GM19035 (cell line): ENCODE measurements around the gene ZNF511.
A peak's percentile ranks its signal among the peaks of the same experiment; 100 is the strongest.
"Not testable (repeated sequence)": the region's sequence is repeated elsewhere in the genome, so short reads cannot be mapped to it uniquely, and the experiment has no call there.

Source experiments
- ATAC-seq: cut with Tn5 transposase; IDR thresholded peaks from one replicate; pipeline ENCODE4 v1.9.1; 2021; ENCODE audit not compliant: unreplicated experiment

ZNF511 gene, protein sequence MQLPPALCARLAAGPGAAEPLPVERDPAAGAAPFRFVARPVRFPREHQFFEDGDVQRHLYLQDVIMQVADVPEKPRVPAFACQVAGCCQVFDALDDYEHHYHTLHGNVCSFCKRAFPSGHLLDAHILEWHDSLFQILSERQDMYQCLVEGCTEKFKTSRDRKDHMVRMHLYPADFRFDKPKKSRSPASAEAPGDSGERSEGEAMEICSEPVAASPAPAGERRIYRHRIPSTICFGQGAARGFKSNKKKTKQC

DNA sequence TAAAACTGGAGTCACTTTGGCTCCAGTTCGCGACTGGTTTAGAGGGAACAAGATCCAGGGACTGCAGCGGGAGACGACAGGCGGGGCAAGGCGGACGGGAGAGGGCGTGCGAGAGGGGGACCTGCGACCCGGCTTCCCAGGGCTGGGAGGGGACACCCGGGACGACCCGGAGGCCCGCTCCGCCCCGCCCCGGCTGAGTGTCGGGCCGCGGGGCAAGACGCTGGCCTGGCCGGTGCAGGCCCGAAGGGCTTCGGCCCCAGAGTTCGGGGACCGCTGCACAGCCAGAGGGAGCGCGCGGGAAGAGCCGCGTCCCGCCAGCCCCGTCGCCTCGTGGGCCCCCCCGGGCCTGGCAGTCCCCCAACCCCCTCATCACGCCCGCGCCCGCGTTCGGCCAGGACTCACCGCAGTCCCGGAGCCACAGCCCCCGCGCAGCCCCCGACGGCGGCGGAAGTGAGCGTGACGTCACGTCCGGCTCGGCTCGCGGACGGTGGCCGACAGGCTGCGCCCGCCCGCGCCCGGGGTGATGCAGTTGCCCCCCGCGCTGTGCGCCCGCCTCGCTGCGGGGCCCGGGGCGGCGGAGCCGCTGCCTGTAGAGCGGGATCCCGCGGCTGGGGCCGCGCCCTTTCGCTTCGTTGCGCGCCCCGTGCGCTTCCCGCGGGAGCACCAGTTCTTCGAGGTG is at the start of gene ZNF511, which contains the start of gene TUBGCP2:
TSS of gene ZNF511 (plus strand) at position 494 of the 679 bp plus-strand sequence. CDS start at position 524, 30 bp downstream.
TSS of gene TUBGCP2 (minus strand) at position 452 of the 679 bp plus-strand sequence. CDS start 5,931 bp downstream, outside the sequence.
- ATAC-seq: peak; percentile 79

DNA sequence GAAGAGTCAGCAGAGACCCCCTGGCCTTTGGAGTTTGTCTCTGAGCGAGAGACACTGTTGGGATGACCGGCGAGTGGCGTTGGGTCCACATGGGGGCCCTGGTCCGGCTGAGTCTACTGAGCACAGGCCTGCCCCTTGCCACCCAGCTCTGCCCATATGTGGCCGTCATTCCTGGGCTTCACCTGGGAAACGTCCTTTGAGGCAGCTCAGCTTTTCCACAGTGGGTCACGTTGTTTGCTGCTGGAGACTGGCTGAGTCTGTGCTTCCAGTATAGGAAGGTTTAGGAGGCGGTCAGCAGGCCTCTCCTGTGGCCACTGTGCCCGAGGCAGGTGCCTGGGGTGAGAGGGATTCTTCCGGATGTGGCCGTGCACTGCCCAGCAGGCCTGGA is 49.1 kb upstream of the ZNF511 start:
- no peak for ATAC-seq

DNA sequence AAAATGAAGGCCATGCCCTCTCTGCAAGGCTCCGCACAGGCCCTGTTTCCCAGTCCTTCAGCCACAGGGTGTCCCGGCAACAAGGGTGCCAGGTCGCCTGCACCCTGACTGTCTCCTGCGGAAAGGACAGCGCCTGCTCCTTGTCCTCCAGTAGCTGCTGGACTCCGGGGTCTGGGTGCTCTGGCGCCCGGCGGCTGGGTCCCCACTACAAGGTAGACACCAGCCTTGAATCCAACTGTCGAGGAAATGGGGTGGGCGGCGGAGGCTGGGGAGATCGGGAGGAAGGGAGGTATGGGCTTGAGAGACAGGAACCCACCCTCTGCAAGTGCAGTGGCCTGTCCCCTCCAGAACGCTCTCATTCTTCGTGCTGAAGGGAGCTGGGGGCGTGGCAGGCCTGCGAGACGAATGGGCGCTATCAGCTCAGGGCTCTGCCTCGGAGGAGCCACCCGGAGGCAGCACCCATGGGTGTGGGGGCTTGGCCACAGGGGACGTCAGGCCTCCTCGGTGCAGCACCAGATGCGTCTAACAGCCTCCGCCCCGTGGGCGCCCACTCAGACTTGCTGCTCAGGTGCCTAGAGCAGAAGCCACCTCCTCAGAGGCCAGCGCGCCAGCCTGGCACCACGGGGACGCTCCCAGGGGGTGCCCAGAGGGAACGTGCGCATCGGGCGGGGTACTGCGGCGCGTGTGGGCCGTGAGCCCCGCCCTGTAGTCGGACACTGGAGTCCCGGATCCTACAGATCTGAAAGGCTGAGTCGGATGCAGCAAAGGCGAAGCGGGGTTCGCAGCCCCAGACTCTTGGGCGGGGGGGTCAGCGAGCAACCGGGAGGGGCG is 47.6 kb upstream of the ZNF511 start:
- ATAC-seq: peak; percentile 56

DNA sequence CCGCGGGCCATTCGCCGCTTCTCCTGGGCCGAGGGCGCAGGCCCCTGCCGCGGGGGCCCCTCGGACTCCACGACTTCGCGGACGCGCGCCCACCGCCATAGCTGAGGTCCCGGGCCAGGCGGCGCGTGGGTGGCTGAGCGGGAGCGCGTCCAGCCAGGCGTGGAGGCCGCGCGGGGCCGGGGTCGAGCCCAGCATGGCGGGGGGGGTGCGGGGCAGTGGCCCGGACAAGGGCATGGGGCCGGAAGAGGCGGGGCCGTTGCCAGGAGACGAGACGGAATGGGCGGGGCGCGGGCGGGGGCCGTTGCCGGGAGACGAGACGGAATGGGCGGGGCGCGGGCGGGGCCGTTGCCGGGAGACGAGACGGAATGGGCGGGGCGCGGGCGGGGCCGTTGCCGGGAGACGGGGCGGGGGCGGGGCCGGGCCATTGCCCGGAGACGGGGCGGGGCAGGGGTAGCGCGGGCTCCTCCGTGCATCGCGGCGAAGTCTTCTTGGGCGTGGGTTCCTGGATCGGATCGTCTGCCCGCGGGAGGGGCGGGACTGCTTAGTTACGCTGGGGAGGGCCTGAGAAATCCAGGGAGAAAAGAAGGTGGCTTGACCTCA is 46.9 kb upstream of the ZNF511 start:
- ATAC-seq: peak; percentile 72

DNA sequence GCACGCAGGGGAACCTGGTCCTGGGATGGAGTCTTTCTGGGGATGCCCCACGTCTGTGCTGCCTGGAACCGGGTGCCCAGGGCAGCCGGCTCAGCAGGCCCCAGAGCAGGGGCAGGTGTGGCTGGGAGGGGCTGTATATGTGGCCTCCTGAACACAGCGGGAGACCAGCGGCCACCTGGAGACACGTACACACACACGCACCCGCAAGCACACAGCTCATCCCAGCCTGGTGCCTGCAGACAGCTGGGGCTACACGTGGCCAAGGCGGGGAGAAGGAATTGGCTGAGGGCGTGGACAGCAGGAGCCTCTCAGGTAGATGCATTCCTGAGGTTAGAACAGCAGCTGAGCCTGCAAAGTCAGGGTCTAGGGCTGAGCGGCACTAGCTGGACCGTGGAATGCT is 46.0 kb upstream of the ZNF511 start:
- ATAC-seq: no peak

DNA sequence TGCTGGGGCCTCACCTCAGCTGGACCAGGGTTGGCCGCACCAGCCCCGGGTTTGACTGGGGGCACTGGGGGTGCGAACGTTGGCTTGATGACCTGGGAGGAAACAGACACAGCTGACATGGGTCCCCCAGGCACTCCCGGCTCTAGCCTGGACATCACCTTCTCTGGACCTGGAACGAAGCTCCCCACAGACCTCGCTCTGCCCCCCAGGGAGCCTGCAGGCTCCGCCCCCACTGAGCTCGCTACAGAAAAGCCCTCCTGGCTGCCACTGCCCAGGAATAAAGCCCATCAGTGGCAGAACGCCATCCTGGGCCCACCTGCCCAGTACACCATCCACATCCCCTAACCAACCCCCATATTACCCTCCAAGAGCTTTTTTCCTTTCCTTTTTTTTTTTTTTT is 45.0 kb upstream of the ZNF511 start:
- ATAC-seq: no peak

DNA sequence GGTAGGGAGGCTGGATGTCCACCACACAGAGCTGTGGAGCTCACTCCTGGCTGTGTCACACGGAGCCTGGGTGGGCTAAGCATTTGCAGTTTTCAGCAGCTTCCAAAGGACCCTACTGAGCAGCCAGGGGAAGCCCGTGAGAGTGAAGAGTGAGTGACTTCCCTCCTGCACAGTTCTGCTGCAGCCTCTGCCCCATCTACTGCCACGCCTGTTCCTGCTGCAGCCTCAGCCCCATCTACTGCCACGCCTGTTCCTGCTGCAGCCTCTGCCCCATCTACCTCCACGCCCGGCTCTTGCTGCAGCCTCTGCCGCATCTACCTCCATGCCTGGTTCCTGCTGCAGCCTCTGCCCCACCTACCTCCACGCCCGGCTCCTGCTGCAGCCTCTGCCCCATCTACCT is 44.3 kb upstream of the ZNF511 start:
- no peak for ATAC-seq

DNA sequence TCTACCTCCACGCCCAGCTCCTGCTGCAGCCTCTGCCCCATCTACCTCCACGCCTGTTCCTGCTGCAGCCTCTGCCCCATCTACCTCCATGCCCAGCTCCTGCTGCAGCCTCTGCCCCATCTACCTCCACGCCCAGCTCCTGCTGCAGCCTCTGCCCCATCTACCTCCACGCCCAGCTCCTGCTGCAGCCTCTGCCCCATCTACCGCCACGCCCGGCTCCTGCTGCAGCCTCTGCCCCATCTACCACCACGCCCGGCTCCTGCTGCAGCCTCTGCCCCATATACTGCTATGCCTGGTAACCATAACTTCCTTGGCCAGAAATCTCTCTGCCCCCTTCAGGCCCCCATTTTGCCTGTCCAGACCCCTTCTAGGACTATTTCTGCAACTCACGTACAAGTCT is 43.7 kb upstream of the ZNF511 start:
- ATAC-seq: not testable (repeated sequence)

DNA sequence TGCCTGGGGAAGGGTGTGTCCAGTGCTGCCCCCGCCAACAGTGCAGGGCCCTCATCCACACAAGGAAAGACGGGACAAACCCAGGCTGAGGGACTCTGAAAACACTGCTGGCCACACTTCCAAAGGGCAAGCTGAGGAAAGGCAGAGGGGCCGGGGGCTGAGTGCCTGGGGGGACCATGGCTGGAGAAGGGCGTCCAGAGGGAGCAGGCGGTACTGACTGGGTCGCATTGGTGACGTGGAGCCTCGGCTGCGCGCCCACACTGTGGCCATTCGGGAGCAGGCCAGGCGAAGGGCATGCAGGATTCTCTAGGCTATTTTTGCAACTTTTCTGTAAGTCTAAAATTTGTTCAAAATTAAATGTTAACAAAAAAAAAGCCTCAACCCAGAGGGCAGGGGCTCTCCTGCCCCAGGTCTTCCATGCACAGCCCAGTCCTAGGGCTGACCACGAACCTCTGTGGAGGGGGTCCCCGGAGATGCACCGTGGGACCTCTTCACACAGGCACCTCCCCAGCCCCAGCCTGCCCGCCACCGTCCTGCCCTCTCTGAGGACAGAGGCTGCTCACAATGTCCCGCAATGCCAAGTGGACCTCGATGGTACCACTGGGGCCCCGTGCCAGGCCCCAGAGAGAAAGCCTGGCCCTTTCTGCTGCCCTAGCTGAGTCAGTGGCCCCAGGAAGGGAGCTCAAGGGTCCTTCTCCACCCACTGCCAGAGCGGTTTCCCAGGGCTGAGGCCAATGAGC is 42.5 kb upstream of the ZNF511 start:
- ATAC-seq: no peak

DNA sequence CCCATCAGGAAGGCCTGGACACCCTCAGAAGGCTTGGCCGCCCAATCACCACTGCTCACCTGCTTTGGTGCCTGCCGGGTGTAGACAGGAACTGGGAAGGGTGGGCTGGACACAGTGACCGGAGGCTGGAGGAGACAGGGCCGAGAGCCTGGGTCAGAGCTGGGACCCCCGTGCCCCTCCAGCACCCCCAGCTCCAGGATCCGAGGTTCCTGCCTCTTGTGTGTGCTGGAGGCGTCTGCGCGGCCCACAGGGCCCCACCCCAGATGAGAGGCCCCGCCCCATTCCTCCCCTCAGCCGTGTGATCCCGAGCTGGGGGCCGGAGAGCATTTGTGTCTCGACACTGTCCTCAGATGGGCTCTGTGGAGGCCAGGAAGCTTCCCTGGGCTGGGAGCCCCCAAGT is 41.4 kb upstream of the ZNF511 start:
- ATAC-seq: no peak

DNA sequence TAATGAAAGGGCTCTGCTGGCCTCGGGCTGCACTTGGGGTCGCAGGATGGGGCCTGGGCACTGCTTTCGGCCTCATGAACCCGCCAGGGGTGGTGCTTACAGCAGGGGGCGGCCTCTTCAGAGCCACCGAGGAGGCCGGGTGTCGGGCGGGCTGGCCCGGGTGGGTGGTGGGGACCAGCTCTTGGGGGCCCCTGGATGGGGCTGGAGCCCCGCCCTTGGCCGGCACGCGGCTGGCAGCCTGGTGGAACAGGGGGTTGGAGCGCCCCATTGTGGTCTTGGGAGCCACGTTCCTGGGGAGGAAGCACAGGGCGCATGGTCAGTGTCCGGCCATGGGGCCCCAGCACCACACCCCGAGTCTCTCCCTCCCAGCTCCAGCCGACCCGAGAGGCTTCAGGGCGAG is 40.9 kb upstream of the ZNF511 start:
- no peak for ATAC-seq

DNA sequence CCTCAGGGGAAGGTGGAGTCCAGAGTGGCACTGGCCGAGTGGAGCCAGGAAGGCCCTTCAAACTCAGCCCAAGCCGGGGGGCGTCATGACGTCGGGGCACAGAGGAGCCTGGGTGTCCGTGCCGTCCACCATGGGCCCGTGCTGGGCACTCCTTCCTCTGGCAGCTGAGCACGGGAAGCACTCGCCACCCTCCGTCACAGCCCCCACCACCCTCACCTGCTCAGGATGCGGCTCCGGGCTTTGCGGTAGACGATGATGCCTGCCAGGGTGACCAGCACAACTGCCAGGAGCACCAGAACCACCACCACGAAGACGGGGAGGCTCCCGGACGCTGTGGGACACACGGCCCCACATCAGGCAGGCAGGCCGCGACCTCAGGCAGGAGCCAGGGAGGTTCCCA is 40.2 kb upstream of the ZNF511 start:
- ATAC-seq: no peak

DNA sequence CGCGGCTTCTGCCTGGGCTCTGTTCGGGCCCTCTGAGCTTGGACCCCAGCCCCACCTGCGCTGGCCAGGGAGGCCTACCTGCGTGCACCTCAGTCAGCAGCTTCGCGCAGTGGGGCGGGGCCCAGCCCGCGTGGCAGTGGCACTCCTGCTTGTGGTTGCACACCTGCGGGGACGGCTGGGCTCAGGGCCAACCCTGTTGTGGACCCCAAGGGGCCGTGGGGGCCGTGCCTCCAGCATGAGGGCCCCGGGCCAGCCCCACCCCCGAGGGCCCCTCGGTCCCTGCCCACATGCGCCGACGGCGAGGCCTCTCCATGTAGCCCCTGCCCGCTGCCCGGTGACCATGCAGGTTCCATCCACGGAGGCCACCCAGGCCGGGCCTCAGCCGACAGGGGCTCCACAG is 39.3 kb upstream of the ZNF511 start:
- no peak for ATAC-seq

DNA sequence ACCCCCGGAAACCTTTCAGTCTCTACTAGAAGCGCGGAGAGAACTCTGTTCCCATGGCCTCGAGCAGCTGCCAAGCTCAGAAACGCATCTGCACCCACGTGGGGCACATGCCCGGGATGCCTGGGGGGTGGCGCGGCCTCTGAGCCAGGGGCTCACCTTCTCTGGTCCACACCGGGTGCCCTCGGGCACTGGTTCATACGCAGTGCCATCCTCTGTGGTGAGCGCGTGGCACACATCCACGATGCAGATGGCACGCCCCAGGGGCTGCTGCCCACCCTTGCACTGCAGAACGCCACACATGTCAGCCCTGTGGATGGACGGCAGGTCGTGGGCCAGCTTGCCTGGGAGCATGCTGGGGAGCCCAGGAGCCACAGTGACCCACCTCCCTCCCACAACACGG is 38.5 kb upstream of the ZNF511 start:
- ATAC-seq: no peak

DNA sequence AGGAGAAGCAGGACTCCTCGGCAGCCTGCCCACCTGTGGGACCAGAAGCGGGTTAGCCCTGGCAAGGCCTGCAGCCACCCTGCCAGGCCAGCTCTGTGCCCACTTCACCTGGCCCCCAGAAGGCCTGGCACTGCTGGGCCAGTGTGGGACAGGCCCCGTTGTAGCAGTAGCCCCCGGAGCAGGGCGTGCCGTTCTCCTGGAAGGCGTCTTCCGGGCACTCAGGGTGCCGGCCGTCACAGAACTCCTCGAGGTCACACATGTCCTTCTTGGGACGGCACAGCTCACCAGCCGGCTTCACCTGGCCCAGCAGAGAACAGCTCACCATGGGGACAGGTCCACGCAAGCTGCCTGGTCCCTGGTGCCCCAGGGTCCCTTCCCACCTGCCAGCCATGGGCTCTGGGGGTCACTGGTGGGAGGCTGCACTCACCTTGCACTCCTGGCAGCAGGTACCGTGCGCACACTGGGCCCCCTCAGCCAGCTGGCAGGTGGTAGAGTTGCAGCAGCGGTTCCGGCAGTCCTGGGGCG is 37.9 kb upstream of the ZNF511 start:
- no peak for ATAC-seq

DNA sequence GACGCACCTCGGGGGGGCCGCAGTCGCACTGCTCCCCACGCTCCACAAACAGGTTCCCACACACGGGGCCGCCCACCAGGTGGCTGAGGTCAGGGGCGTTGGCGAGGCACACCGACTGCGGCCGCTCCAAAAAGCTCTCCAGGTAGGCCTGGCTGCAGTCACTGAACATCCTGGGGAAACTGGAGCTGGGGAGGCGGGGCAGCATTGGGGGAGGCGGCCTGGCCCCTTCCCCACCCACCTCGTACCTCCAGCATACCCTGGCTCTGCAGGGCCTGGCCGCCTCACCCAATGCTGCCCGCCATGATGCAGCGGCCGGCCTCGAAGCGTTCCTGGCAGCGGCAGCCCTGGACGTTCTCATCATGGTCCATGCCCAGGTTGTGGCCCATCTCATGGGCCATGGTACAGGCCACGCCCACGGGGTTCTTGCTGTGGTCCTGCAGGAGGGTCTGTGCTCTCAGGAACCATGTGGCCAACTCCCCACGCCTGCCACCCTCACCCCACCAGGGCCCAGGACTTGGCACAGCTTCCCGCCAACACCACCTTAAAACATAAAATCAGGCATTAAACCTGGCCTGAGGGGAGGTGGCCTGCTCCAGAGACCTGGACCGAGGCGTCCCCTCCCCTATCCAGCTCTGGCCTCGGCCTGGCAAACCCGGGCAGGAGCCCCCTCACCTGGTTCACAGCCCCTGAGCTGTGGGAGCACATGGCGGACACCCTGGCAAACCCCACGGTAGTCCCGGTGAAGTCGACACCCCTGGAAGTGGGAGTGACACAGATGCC is 37.0 kb upstream of the ZNF511 start:
- no peak for ATAC-seq

DNA sequence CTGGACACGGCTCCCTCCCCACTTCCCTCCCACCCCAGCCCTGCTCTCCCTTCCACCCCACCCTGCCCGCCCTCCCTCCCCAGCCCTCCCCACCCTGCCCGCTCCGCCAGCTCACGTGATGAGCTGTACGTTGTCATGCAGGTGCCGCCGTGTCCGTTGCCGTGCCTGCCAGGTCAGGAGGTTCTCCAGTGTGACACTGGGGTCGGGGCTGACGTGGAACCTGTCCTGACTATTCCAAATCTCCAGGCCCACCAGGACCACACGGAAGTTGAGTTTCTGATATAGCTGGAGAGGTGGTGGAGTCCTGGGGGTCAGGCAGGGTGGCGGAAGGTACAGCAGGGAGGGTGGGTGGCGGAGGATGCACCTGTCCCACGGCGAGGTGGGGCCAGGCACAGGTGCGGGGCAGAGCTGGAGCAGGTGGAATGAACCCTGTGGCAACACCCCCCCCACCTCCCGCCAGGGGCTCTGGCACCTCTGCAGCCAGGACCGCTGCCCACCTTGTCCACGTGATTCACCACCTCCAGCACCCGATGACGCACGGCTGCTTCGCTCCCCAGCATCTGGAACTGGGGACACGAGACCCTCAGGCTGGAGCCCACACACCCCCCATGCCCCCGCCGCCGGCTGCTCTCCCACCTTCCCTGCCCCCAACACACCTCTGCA is 36.3 kb upstream of the ZNF511 start:
- no peak for ATAC-seq

DNA sequence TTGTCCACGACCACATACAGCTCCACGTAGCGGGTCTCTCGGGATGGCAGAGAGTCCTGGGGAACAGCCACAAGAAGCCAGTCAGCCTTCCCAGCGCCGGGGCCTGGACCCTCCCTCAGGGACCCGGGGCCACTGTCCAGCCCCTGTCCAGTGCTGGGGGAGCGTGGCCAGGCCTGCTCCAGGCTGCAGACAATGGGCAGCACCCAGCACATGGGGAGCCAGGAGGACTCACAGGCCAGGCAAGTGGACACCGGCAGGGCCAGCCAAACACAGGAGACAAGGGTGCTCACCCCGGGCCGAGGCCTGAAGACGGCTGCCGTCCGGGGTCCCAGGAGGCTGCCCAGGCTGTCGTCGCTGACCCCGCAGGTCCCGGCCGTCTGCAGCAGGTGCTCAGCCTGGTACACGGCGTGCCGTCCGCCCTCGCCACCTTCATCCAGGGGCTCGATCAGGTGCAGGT is 35.7 kb upstream of the ZNF511 start:
- no peak for ATAC-seq

DNA sequence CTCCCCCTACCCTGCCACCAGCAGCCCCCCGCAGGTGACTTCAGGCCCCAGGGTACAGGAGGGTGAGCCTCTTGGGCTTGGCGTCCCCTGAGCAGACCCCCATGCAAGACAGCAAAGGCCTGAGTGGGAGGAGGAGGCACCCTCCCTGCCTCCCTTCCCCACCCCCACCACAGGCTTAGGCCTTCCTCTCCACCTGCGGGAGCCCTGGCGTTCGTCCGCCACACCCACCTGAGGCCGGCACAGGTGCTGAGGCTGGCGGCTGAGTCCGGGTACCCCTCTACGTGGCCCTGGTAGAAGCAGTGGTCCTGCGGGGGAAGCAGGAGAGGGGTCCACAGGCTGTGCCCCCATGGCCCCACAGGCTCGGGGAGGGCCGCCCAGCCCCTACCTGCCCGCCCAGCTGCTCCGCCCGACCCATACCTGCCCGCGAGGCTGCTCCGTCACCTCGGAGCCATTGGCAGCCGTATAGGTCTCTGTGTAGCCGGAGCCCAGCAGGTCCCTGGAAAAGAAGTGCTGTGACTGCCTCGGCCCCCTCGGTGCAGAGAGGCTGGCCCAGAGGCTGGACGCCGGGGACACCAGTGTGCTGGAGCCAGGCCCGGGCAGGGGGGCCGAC is 35.1 kb upstream of the ZNF511 start:
- no peak for ATAC-seq
